Gastrocnemius medialis (tissue), 4 donors: ENCODE measurements around the gene GKAP1. TPM values are rescaled to one million over a fixed set of nuclear protein-coding genes. Genes with fewer than 3 reads are reported as not detected.
"Not testable (repeated sequence)": the region's sequence is repeated elsewhere in the genome, so short reads cannot be mapped to it uniquely, and the experiment has no call there.

Source experiments
- ATAC-seq, 2 donors: fragments of 150-250 bp; one replicate each; pipeline ENCODE4 v1.9.1; 2016
- DNase-seq, 2 donors: peaks; one replicate each; pipeline ENCODE4 v3.0.0-alpha.2; 2019
- H3K27ac ChIP-seq, 4 donors: fragments of 200-600 bp; sonication (generic); 1 replicate in 1 of 4; 2 replicates in 3 of 4; pipeline ENCODE4 v1.5.1; 2016 to 2018; ENCODE audit warnings: mild to moderate bottlenecking in 2 of 4, moderate library complexity in 1 of 4
- H3K27me3 ChIP-seq, 3 donors: fragments of 200-600 bp; sonication (generic) in 2 of 3; 1 replicate in 1 of 3; 2 replicates in 2 of 3; pipeline versions ENCODE4 v1.5.1 to v1.6.0; 2016 to 2019; ENCODE audit warnings: mild to moderate bottlenecking in 1 of 3, moderate library complexity in 1 of 3
- H3K36me3 ChIP-seq, 2 donors: fragments of 200-600 bp; sonication (generic) in 1 of 2; one replicate each; pipeline ENCODE4 v1.5.1; 2017 to 2018
- H3K4me1 ChIP-seq, 2 donors: fragments of 200-600 bp; sonication (generic) in 1 of 2; one replicate each; pipeline ENCODE4 v1.5.1; 2016 to 2017; ENCODE audit warnings: mild to moderate bottlenecking in 2 of 2
- H3K4me3 ChIP-seq, 4 donors: fragments of 200-600 bp; sonication (generic) in 3 of 4; 1 replicate in 1 of 4; 2 replicates in 3 of 4; pipeline ENCODE4 v1.5.1; 2016 to 2019; ENCODE audit warnings: mild to moderate bottlenecking in 2 of 4
- H3K9me3 ChIP-seq, 3 donors: fragments of 200-600 bp; sonication (generic) in 2 of 3; 1 replicate in 1 of 3; 2 replicates in 2 of 3; pipeline ENCODE4 v1.5.1; 2016 to 2019
- CTCF ChIP-seq, 5 experiments: fragments of 450-650 bp in 3 of 5; fragments of 200-600 bp in 2 of 5; sonication (generic) in 2 of 5; IDR thresholded peaks in 4 of 5; conservative IDR thresholded peaks in 1 of 5; 1 replicate in 4 of 5; 2 replicates in 1 of 5; pipeline ENCODE4 v1.5.1; 2016 to 2019; ENCODE audit warnings: antibody characterized with exemption in 5 of 5, mild to moderate bottlenecking in 3 of 5, moderate library complexity in 3 of 5
- POLR2A ChIP-seq, 2 donors: fragments of 450-650 bp; IDR thresholded peaks; one replicate each; pipeline ENCODE4 v1.6.1; 2017; ENCODE audit warnings: antibody characterized with exemption in 2 of 2, mild to moderate bottlenecking in 2 of 2, moderate library complexity in 2 of 2
- in situ Hi-C, 4 donors: fragments of 200-750 bp; cut with MboI; loops; one replicate each; pipeline versions ENCODE4 v1.15.0 to v1.8.0; 2017; ENCODE audit warnings: low sequenced_read_pairs in 4 of 4
- intact Hi-C: fragments of 100-400 bp; cut with DNase I; formaldehyde crosslinking; loops from one replicate; pipeline ENCODE4 v1.15.1; 2023; ENCODE audit warnings: low total_unique reads
- total RNA-seq, 4 donors: library from RNA; depleted of rRNA; stranded (reverse); fragments of >200 nt; gene quantifications; one replicate each; pipeline versions ENCODE4 v1.1.0 to v1.2.3, GENCODE V29; 2016

Gene GKAP1
- 10 to 100 TPM; 23.7 to 40.0 (median 35.9) TPM for total RNA-seq

GRCh38 chr9:83817356-83818278 is at the start of gene GKAP1:
GKAP1 (minus strand) TSS chr9:83817769; CDS start chr9:83806517, 11,252 bp downstream.
- peak; percentile 67 to 84 for DNase-seq
- peak within 1 kb of the TSS; percentile 62 to 84 (median 75) for H3K4me3 ChIP-seq
- H3K36me3 ChIP-seq = peaks cover 0 to 17% of the 10 kb centered on the region in 2 donors
- H3K27me3 ChIP-seq, in situ Hi-C loops, H3K9me3 ChIP-seq: not testable (repeated sequence)
- TF ChIP-seq POLR2A (IDR thresholded peaks at IDR 0.05) (peak; percentile 32 to 53), CTCF (IDR thresholded peaks at IDR 0.05 in 4 of 5, conservative IDR thresholded peaks at IDR 0.05 in 1 of 5) (peak in 2 of 5 experiments; percentile 20)
- intact Hi-C loops = loop anchor here (2.0 to 5.0 kb wide), 3 partner anchors 103 to 165 kb away; partner anchors contain the start of genes HNRNPK, KIF27, RMI1 and UBQLN1
- H3K27ac ChIP-seq = peak within 1 kb of the TSS; percentile 89 to 94 (median 92)
- H3K4me1 ChIP-seq = peaks cover 8 to 12% of the 10 kb centered on the region in 2 donors
- ATAC-seq = peak; percentile 83 to 87

GRCh38 chr9:83849895-83850294 is 32.3 kb upstream of the GKAP1 start:
- H3K4me3 ChIP-seq, H3K36me3 ChIP-seq, H3K9me3 ChIP-seq, intact Hi-C loops, H3K27ac ChIP-seq, H3K4me1 ChIP-seq, DNase-seq, ATAC-seq, in situ Hi-C loops, H3K27me3 ChIP-seq: not testable (repeated sequence)

GRCh38 chr9:83837070-83837643 is 19.6 kb upstream of the GKAP1 start:
- H3K4me3 ChIP-seq, H3K36me3 ChIP-seq, intact Hi-C loops, in situ Hi-C loops, DNase-seq, H3K27ac ChIP-seq, H3K4me1 ChIP-seq, H3K9me3 ChIP-seq, H3K27me3 ChIP-seq: not testable (repeated sequence)
- ATAC-seq = peak; percentile 69 to 74
- peak in 1 of 5 experiments; percentile 15 for TF ChIP-seq CTCF (IDR thresholded peaks at IDR 0.05 in 4 of 5, conservative IDR thresholded peaks at IDR 0.05 in 1 of 5)

GRCh38 chr9:83830426-83831071 is 13.0 kb upstream of the GKAP1 start:
- DNase-seq, H3K27ac ChIP-seq, intact Hi-C loops, H3K9me3 ChIP-seq, H3K27me3 ChIP-seq, H3K4me3 ChIP-seq, H3K36me3 ChIP-seq, in situ Hi-C loops, H3K4me1 ChIP-seq, ATAC-seq: not testable (repeated sequence)

- ATAC-seq, H3K4me1 ChIP-seq, intact Hi-C loops, H3K4me3 ChIP-seq, H3K9me3 ChIP-seq, H3K27ac ChIP-seq, DNase-seq, in situ Hi-C loops, H3K36me3 ChIP-seq, H3K27me3 ChIP-seq: not testable (repeated sequence)
Measured at GRCh38 chr9:83824986-83825623, 7.5 kb upstream of the GKAP1 start.

GRCh38 chr9:83817011-83817355 is 586 bp downstream of the GKAP1 start:
- H3K9me3 ChIP-seq, in situ Hi-C loops, DNase-seq, H3K27me3 ChIP-seq: not testable (repeated sequence)
- peak in 1 of 2 donors; percentile 22 for ATAC-seq
- Histone ChIP-seq H3K27ac (peak overlapping the region; percentile 89 to 94 (median 92)), H3K4me1 (peaks cover 8 to 12% of the 10 kb centered on the region in 2 donors), H3K36me3 (peaks cover 0 to 19% of the 10 kb centered on the region in 2 donors), H3K4me3 (peak overlapping the region; percentile 62 to 84 (median 75))
- intact Hi-C loops = loop anchor here (2.0 to 5.0 kb wide), 3 partner anchors 104 to 165 kb away; partner anchors contain the start of genes HNRNPK, KIF27, RMI1 and UBQLN1

GRCh38 chr9:83815120-83815519 is 2.4 kb downstream of the GKAP1 start:
- not testable (repeated sequence) for H3K27me3 ChIP-seq, ATAC-seq
- intact Hi-C loops = loop anchor here (5.0 kb wide), 2 partner anchors 108 to 167 kb away; partner anchors contain the start of genes HNRNPK, RMI1 and UBQLN1

GRCh38 chr9:83809213-83809612 is 8.4 kb downstream of the GKAP1 start:
- peak in 1 of 2 donors; percentile 46 for ATAC-seq
- H3K9me3 ChIP-seq, DNase-seq, H3K4me3 ChIP-seq, H3K4me1 ChIP-seq, in situ Hi-C loops, H3K27me3 ChIP-seq, intact Hi-C loops, H3K27ac ChIP-seq: not testable (repeated sequence)
- H3K36me3 ChIP-seq = peaks cover 0 to 21% of the 10 kb centered on the region in 2 donors

More at GRCh38 chr9:83815120-83815519, 2.4 kb downstream of the GKAP1 start:
- DNase-seq, H3K9me3 ChIP-seq, H3K27ac ChIP-seq, in situ Hi-C loops, H3K4me3 ChIP-seq: not testable (repeated sequence)
- Histone ChIP-seq H3K4me1 (peaks cover 8 to 12% of the 10 kb centered on the region in 2 donors), H3K36me3 (peaks cover 0 to 20% of the 10 kb centered on the region in 2 donors)
